Measurements from ENCODE around the gene NOX4.

DNA sequence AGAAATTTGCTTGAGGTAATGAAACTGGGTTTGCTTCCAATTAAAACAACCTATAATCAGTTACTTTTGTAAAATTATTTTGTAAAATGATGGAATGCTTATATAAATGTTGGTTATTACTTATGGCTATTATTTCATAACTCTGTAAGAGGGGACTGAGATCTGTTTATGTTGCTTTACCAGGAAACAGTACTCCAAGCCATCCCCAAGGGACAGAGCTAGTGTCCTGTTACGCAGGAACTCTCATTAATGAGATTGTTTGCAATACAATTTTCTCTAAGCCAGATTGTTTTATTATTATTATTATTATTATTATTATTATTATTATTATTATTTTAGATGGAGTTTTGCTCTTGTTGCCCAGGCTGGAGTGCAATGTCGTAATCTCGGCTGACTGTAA lies 2.3 kb upstream of the NOX4 start:
- TF ChIP-seq, protein P1, sequence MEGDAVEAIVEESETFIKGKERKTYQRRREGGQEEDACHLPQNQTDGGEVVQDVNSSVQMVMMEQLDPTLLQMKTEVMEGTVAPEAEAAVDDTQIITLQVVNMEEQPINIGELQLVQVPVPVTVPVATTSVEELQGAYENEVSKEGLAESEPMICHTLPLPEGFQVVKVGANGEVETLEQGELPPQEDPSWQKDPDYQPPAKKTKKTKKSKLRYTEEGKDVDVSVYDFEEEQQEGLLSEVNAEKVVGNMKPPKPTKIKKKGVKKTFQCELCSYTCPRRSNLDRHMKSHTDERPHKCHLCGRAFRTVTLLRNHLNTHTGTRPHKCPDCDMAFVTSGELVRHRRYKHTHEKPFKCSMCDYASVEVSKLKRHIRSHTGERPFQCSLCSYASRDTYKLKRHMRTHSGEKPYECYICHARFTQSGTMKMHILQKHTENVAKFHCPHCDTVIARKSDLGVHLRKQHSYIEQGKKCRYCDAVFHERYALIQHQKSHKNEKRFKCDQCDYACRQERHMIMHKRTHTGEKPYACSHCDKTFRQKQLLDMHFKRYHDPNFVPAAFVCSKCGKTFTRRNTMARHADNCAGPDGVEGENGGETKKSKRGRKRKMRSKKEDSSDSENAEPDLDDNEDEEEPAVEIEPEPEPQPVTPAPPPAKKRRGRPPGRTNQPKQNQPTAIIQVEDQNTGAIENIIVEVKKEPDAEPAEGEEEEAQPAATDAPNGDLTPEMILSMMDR (IDR thresholded peaks at IDR 0.05), result no peak
- TF ChIP-seq POLR2A (IDR thresholded peaks at IDR 0.05), result no peak
